Erythroblast (primary cell): ENCODE data around the gene MS4A2.

Experiments used
- GATA1 ChIP-seq: IDR thresholded peaks from 2 replicates; pipeline ENCODE4 v1.6.1; 2011; ENCODE audit warnings: low read depth, mild to moderate bottlenecking, control low read depth, low read length, moderate library complexity
- POLR2A ChIP-seq: IDR thresholded peaks from 2 replicates; pipeline ENCODE4 v1.6.1; 2011; ENCODE audit warnings: mild to moderate bottlenecking, low read length

- TF ChIP-seq POLR2A (no peak), GATA1 (no peak)
Observed at GRCh38 chr11:60056349-60056969, 32.0 kb upstream of the MS4A2 start, which contains the start of gene MS4A3.
